GM19351 (cell line): ENCODE data around the gene TCEAL1.

Experiments used
- ATAC-seq: cut with Tn5 transposase; IDR thresholded peaks from one replicate; pipeline ENCODE4 v1.9.1; 2021; ENCODE audit warnings: mild to moderate bottlenecking, moderate library complexity; ENCODE audit not compliant: unreplicated experiment

Gene TCEAL1

DNA sequence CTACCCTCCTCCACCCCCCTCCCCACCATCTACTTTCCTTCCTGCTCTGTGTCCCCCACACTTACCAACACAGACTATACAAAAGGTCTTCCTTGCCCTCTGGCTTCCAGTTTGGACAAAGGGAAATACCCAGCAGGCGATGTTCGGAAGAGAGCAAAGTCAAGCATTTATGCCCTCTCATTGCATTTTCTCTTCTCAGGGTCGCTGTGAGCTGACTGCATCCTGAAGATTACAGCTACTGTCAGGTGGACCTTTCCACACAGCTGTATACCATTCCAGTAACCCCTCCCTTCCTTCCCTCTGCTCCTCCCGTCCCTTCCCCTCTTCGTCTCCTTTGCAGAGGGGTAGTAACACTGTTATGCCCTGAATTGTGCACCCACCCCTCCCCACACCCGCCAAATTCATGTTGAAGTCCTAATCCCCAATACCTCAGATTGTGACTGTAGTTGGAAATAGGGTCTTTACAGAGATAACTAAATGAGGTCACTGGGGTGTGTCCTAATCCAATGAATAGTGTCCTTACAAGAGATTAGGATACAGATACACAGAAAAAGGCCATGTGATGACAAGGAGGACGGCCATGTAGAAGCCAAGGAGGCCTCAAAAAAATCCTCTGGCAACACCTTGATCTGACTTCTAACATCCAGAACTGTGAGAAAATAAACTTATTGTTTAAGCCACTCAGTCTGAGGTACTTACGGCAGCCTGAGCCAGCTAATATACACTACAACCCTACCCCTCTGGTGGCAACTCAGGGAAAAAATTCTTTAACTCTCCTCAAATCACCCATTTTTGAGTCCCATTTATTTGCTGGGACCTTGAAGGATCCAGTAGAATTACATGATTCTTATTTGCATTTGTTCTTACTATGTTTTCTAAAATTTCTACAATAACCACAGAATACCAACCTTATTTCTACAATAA, 46.0 kb downstream of the TCEAL1 start:
- no peak for ATAC-seq

DNA sequence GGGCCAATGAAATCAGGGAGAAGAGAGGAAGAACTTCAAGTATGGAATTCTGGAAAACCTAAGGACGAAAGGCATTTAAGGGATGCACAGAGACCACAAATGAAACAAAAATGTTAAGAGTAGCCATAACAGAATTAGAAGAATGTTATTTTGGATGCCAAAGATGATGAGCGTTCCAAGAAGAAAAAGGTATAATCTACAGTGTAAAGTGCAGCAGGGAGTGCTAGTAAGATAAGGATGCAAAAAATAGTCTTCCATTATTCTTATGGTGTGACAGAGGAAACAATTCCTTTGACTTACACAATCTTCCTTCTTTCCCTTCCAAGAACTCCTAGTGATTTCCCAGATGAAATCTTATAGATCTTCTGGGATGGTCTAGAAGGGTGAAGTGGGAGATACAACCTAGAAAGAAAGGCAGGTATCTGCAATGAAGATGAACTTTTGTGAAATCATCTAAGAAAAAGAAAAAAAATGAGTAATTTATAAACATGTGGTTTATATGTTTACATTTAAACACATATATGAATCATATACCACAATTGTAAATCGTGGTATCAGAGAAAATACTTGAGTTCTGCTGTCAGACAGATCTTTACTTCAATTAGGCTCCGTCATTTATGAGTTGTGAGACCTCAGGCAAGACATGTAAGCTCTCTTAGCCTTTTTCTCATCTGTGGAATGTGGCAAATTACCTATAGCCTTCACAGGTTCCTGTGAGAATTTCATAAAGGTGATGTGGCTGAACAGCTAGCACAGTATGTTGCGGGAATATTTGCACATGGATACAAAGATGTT, 49.6 kb downstream of the TCEAL1 start:
- ATAC-seq: no peak
